ENCODE measurements around the gene EAF2. TPM values are rescaled to one million over a fixed set of nuclear protein-coding genes. Genes with fewer than 3 reads are reported as not detected.
A peak's percentile ranks its signal among the peaks of the same experiment; 100 is the strongest.

Gene EAF2
- total RNA-seq, 3 donors from 2014 or later: 5.6 to 8.9 (median 6.7) TPM

GRCh38 chr3:121897296-121897695 lies 62.3 kb downstream of the EAF2 start:
- H3K9me3 ChIP-seq: no peaks in the 10 kb centered on the region
- H3K4me1 ChIP-seq (ENCODE audit: low read depth): no peaks in the 10 kb centered on the region
- H3K36me3 ChIP-seq (ENCODE audit: low read depth): no peaks in the 10 kb centered on the region
- H3K4me3 ChIP-seq: no peak overlapping the region
- DNase-seq (no peak), ATAC-seq (no peak)
- intact Hi-C loops (cut with DNase I, micrococcal nuclease): no loop called here
- TF ChIP-seq CTCF (IDR thresholded peaks at IDR 0.05): no peak

- ATAC-seq (no peak), DNase-seq (no peak)
- TF ChIP-seq CTCF (IDR thresholded peaks at IDR 0.05): no peak
- no peaks in the 10 kb centered on the region for H3K36me3 ChIP-seq (ENCODE audit: low read depth)
- H3K4me1 ChIP-seq (ENCODE audit: low read depth): no peaks in the 10 kb centered on the region
- no peak overlapping the region for H3K4me3 ChIP-seq
- H3K9me3 ChIP-seq: no peaks in the 10 kb centered on the region
- intact Hi-C loops (cut with DNase I, micrococcal nuclease): no loop called here
Measured at GRCh38 chr3:121913305-121913990, 78.4 kb downstream of the EAF2 start.

- H3K36me3 ChIP-seq (ENCODE audit: low read depth): no peaks in the 10 kb centered on the region
- intact Hi-C loops (cut with DNase I, micrococcal nuclease): no loop called here
- no peaks in the 10 kb centered on the region for H3K9me3 ChIP-seq
- no peaks in the 10 kb centered on the region for H3K4me1 ChIP-seq (ENCODE audit: low read depth)
- no peak for ATAC-seq
- H3K4me3 ChIP-seq: no peak overlapping the region
- TF ChIP-seq CTCF (IDR thresholded peaks at IDR 0.05): no peak
- DNase-seq: no peak
Measured at GRCh38 chr3:121914081-121914998, 79.3 kb downstream of the EAF2 start.

GRCh38 chr3:121916189-121916588 lies 81.2 kb downstream of the EAF2 start:
- no peak overlapping the region for H3K4me3 ChIP-seq
- intact Hi-C loops (cut with DNase I, micrococcal nuclease): no loop called here
- H3K9me3 ChIP-seq: no peaks in the 10 kb centered on the region
- DNase-seq (peak in 1 of 3 donors; percentile 15), ATAC-seq (no peak)
- TF ChIP-seq CTCF (IDR thresholded peaks at IDR 0.05): no peak
- H3K4me1 ChIP-seq (ENCODE audit: low read depth): no peaks in the 10 kb centered on the region
- H3K36me3 ChIP-seq (ENCODE audit: low read depth): no peaks in the 10 kb centered on the region

GRCh38 chr3:121918779-121919483 lies 83.9 kb downstream of the EAF2 start:
- no peak for TF ChIP-seq CTCF (IDR thresholded peaks at IDR 0.05)
- no peak for ATAC-seq
- intact Hi-C loops (cut with DNase I, micrococcal nuclease): no loop called here
- no peak for DNase-seq
- no peaks in the 10 kb centered on the region for H3K36me3 ChIP-seq (ENCODE audit: low read depth)
- H3K4me1 ChIP-seq (ENCODE audit: low read depth): no peaks in the 10 kb centered on the region
- no peaks in the 10 kb centered on the region for H3K9me3 ChIP-seq
- H3K4me3 ChIP-seq: no peak overlapping the region
